B cell (primary cell): ENCODE measurements around the gene HIPK2. TPM values are rescaled to one million over a fixed set of nuclear protein-coding genes. Genes with fewer than 3 reads are reported as not detected.

Experiments used
- ATAC-seq: fragments of 200-7000 bp; cut with Tn5 transposase; one replicate; pipeline ENCODE4 v1.10.0; 2021; ENCODE audit warnings: low read depth, mild to moderate bottlenecking, moderate number of reproducible peaks, moderate library complexity
- CTCF ChIA-PET: fragments of 350-600 bp; sonication (Branson Sonifier 250); formaldehyde crosslinking; loops from one replicate; lab custom pipeline; 2021; ENCODE audit warnings: antibody characterized with exemption, inconsistent platforms; lab: Charles Lee
- POLR2A ChIA-PET: fragments of 350-600 bp; sonication (Branson Sonifier 250); formaldehyde crosslinking; loops from one replicate; lab custom pipeline; 2021; ENCODE audit warnings: antibody characterized with exemption; lab: Charles Lee
- DNase-seq: peaks from one replicate; pipeline ENCODE4 v3.0.0; 2013
- H2AFZ ChIP-seq: 2 replicates; pipeline ENCODE4 v1.6.1; 2012; ENCODE audit warnings: mild to moderate bottlenecking, low read depth, low read length; ENCODE audit not compliant: insufficient read depth, poor library complexity, severe bottlenecking
- H3K27ac ChIP-seq, 2 donors: 1 replicate in 1 of 2; 2 replicates in 1 of 2; pipeline ENCODE4 v1.5.1; 2012 to 2013; ENCODE audit warnings: low read length in 2 of 2, mild to moderate bottlenecking in 2 of 2, moderate library complexity in 1 of 2
- H3K27me3 ChIP-seq, 4 experiments: fragments of 200-600 bp in 1 of 4; sonication (generic) in 1 of 4; replicated peaks in 1 of 4; 1 replicate in 2 of 4; 2 replicates in 2 of 4; pipeline versions ENCODE4 v1.6.1 to v1.7.0; 2013 to 2016; ENCODE audit warnings: low read length in 3 of 4, mild to moderate bottlenecking in 2 of 4, mixed read lengths in 1 of 4, moderate library complexity in 1 of 4; ENCODE audit not compliant: insufficient read depth in 4 of 4, control insufficient read depth in 3 of 4; ENCODE audit errors: control extremely low read depth in 1 of 4
- H3K36me3 ChIP-seq, 2 experiments: replicated peaks in 1 of 2; 1 replicate in 1 of 2; 2 replicates in 1 of 2; pipeline versions ENCODE4 v1.6.1 to v1.7.1; 2013; ENCODE audit warnings: low read length in 1 of 2; ENCODE audit not compliant: insufficient read depth in 2 of 2, control insufficient read depth in 1 of 2; ENCODE audit errors: control extremely low read depth in 1 of 2, extremely low read depth in 1 of 2
- H3K4me1 ChIP-seq, 2 donors: fragments of 200-600 bp in 1 of 2; sonication (generic) in 1 of 2; 1 replicate in 1 of 2; 2 replicates in 1 of 2; pipeline versions ENCODE4 v1.5.1 to v1.6.1; 2013 to 2017; ENCODE audit warnings: low read length in 2 of 2; ENCODE audit not compliant: control insufficient read depth in 2 of 2, insufficient read depth in 2 of 2
- H3K4me2 ChIP-seq: replicated peaks from 2 replicates; pipeline ENCODE3; 2012; ENCODE audit warnings: mild to moderate bottlenecking, low read depth, low read length; ENCODE audit not compliant: poor library complexity, severe bottlenecking
- H3K4me3 ChIP-seq, 5 experiments: fragments of 200-600 bp in 1 of 5; sonication (generic) in 1 of 5; 1 replicate in 3 of 5; 2 replicates in 2 of 5; pipeline versions ENCODE4 v1.5.1 to v1.7.0; 2011 to 2016; ENCODE audit warnings: low read length in 4 of 5, mild to moderate bottlenecking in 4 of 5, low read depth in 2 of 5, control low read depth in 1 of 5, moderate library complexity in 1 of 5; ENCODE audit not compliant: insufficient read depth in 1 of 5; ENCODE audit errors: control extremely low read depth in 1 of 5, extremely low read depth in 1 of 5
- H3K79me2 ChIP-seq: fragments of 200-600 bp; sonication (generic); one replicate; pipeline ENCODE4 v1.6.0; 2016; ENCODE audit warnings: low read length; ENCODE audit not compliant: control insufficient read depth, insufficient read depth
- H3K9ac ChIP-seq: fragments of 200-600 bp; sonication (generic); 2 replicates; pipeline ENCODE4 v1.6.1; 2017; ENCODE audit warnings: mild to moderate bottlenecking, low read length, moderate library complexity
- H3K9me3 ChIP-seq, 3 donors: one replicate each; pipeline versions ENCODE4 v1.6.1 to v1.7.1; 2013; ENCODE audit warnings: low read length in 2 of 3; ENCODE audit not compliant: control insufficient read depth in 2 of 3, insufficient read depth in 1 of 3; ENCODE audit errors: control extremely low read depth in 1 of 3
- H4K20me1 ChIP-seq: 2 replicates; pipeline ENCODE4 v1.6.0; 2012; ENCODE audit warnings: mild to moderate bottlenecking, low read length; ENCODE audit not compliant: insufficient read depth, control insufficient read depth, poor library complexity, severe bottlenecking
- H3K27ac Mint-ChIP-seq: one replicate; pipeline ENCODE4 v1.8.0; 2021; ENCODE audit warnings: mixed read lengths
- H3K27me3 Mint-ChIP-seq: one replicate; pipeline ENCODE4 v1.8.0; 2021; ENCODE audit warnings: mixed read lengths
- H3K4me1 Mint-ChIP-seq: one replicate; pipeline ENCODE4 v1.8.0; 2021; ENCODE audit warnings: mixed read lengths
- H3K4me3 Mint-ChIP-seq: one replicate; pipeline ENCODE4 v1.8.0; 2021; ENCODE audit warnings: mixed read lengths
- H3K9me3 Mint-ChIP-seq: one replicate; pipeline ENCODE4 v1.8.0; 2022; ENCODE audit warnings: mixed read lengths; ENCODE audit not compliant: insufficient read depth
- EZH2 ChIP-seq: IDR thresholded peaks from 2 replicates; pipeline ENCODE4 v1.6.1; 2012; ENCODE audit warnings: borderline replicate concordance, low read depth, mild to moderate bottlenecking, moderate library complexity, low read length; ENCODE audit not compliant: insufficient read depth, poor library complexity, severe bottlenecking
- WGBS: methylation state at CpG from one replicate; pipeline ENCODE4 v1.1.5; 2013; ENCODE audit warnings: missing lambda C conversion rate; ENCODE audit not compliant: insufficient coverage; 5-methylcytosine and 5-hydroxymethylcytosine counted together
- intact Hi-C: fragments of 100-400 bp; cut with micrococcal nuclease; formaldehyde crosslinking; loops from one replicate; pipeline ENCODE4 v1.10.0; 2022
- polyA plus RNA-seq: library from polyadenylated mRNA; depleted of rRNA; stranded (reverse); fragments of >200 nt; gene quantifications from 2 replicates; pipeline ENCODE4 v1.2.3, GENCODE V29; 2012
- total RNA-seq, 2 donors: library from RNA; stranded (reverse); fragments of 120-200 nt in 1 of 2; gene quantifications; 1 replicate in 1 of 2; 2 replicates in 1 of 2; pipeline versions ENCODE4 v1.2.3 to v1.2.4, GENCODE V29; 2013 to 2022
- TF ChIP-seq, protein P1 (sequence below): fragments of 200-600 bp; IDR thresholded peaks from one replicate; pipeline ENCODE4 v1.8.0; 2022; ENCODE audit warnings: antibody characterized with exemption, mild to moderate bottlenecking

Gene HIPK2
- total and polyA plus RNA-seq, 2 donors (not counting 1 experiment from before 2014, with no cell fraction given), result 6.8 to 58.2 TPM

DNA sequence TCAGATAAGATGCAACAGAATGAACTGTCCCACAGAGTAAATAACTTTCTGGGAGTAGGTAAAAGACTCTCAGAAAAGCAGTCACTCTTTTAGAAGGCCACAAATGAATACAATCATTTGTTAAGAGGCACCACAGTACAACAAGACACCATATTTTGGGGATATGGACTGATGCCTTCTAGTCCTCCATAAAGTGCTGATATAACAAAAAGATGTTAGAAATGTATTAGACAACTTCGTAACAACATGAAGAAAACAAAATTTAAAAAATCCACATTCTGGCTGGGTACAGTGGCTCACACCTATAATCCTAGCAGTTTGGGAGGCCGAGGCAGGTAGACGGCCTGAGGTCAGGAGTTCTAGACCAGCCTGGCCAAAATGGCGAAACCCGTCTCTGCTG is 111.3 kb downstream of the HIPK2 start:
- 100% methylated on average over 5 of the region's 5 CpGs for WGBS
- CTCF ChIA-PET, result interaction anchor here (1.1 to 1.5 kb wide), 2 partner anchors 19 to 20 kb away, joined by 4 to 6 read pairs; no protein-coding TSS in a partner anchor
- Histone ChIP-seq H3K4me2 (no peak overlapping the region), H3K4me3 (no peak overlapping the region), H3K9me3 (no peaks in the 10 kb centered on the region), H3K9ac (no peak overlapping the region), H2AFZ (no peak overlapping the region), H3K79me2 (peaks cover 10% of the 10 kb centered on the region), H3K27me3 (no peaks in the 10 kb centered on the region), H3K4me1 (no peaks in the 10 kb centered on the region), H3K36me3 (no peaks in the 10 kb centered on the region), H4K20me1 (no peaks in the 10 kb centered on the region), H3K27ac (no peak overlapping the region)
- no peak overlapping the region for H3K27ac Mint-ChIP-seq
- DNase-seq, result no peak
- intact Hi-C loops, result no loop called here
- no peaks in the 10 kb centered on the region for H3K27me3 Mint-ChIP-seq
- ATAC-seq, result no peak
- no peak overlapping the region for H3K4me3 Mint-ChIP-seq
- H3K9me3 Mint-ChIP-seq, result no peaks in the 10 kb centered on the region
- POLR2A ChIA-PET, result no interaction called here
- TF ChIP-seq, protein P1, sequence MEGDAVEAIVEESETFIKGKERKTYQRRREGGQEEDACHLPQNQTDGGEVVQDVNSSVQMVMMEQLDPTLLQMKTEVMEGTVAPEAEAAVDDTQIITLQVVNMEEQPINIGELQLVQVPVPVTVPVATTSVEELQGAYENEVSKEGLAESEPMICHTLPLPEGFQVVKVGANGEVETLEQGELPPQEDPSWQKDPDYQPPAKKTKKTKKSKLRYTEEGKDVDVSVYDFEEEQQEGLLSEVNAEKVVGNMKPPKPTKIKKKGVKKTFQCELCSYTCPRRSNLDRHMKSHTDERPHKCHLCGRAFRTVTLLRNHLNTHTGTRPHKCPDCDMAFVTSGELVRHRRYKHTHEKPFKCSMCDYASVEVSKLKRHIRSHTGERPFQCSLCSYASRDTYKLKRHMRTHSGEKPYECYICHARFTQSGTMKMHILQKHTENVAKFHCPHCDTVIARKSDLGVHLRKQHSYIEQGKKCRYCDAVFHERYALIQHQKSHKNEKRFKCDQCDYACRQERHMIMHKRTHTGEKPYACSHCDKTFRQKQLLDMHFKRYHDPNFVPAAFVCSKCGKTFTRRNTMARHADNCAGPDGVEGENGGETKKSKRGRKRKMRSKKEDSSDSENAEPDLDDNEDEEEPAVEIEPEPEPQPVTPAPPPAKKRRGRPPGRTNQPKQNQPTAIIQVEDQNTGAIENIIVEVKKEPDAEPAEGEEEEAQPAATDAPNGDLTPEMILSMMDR, result no peak
- TF ChIP-seq EZH2, result no peak
- H3K4me1 Mint-ChIP-seq, result peaks cover 2% of the 10 kb centered on the region

DNA sequence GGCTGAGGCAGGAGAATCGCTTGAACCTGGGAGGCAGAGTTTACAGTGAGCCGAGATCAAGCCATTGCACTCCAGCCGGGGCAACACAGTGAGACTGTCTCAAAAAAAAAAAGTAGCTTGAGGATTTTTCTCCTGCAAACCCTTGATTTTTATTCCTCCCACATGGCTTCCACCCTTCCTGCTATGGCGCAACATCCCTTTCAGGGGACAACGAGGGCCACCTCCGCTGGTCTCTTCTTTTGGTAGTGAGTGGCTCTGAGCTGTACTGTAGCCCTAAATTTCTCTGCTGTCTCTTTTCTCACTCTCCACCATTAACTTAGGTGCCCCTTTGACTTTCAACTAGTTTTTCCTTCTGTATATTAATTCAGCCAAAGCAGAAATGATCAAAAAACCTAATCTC is 113.4 kb downstream of the HIPK2 start:
- no peak overlapping the region for H3K27ac ChIP-seq
- H3K9me3 ChIP-seq, result no peaks in the 10 kb centered on the region
- peaks cover 2% of the 10 kb centered on the region for H3K4me1 Mint-ChIP-seq
- TF ChIP-seq, protein P1, result no peak
- no peak for TF ChIP-seq EZH2
- no peak overlapping the region for H3K4me3 ChIP-seq
- H3K4me1 ChIP-seq, result no peaks in the 10 kb centered on the region
- H3K27me3 Mint-ChIP-seq, result no peaks in the 10 kb centered on the region
- H3K4me3 Mint-ChIP-seq, result no peak overlapping the region
- peaks cover 13% of the 10 kb centered on the region for H3K79me2 ChIP-seq
- WGBS, result 88% methylated on average over 5 of the region's 6 CpGs
- no peaks in the 10 kb centered on the region for H3K27me3 ChIP-seq
- H4K20me1 ChIP-seq, result no peaks in the 10 kb centered on the region
- no peaks in the 10 kb centered on the region for H3K9me3 Mint-ChIP-seq
- H3K9ac ChIP-seq, result no peak overlapping the region
- no peak overlapping the region for H3K27ac Mint-ChIP-seq
- intact Hi-C loops, result no loop called here
- H3K36me3 ChIP-seq, result no peaks in the 10 kb centered on the region
- ChIA-PET POLR2A (no interaction called here), CTCF (interaction anchor here (0.6 kb wide), 1 partner anchor 96 kb away, joined by 3 read pairs; no protein-coding TSS in a partner anchor)
- ATAC-seq, result no peak
- no peak overlapping the region for H2AFZ ChIP-seq
- DNase-seq, result no peak
- H3K4me2 ChIP-seq, result no peak overlapping the region
